SK-N-MC (cell line): ENCODE measurements around the gene METAP1.

Experiments
- EZH2 ChIP-seq: fragments of 200-600 bp; sonication (generic); IDR thresholded peaks from one replicate; pipeline ENCODE4 v1.6.1; 2017; ENCODE audit warnings: antibody characterized with exemption
- POLR2AphosphoS5 ChIP-seq: IDR thresholded peaks from 2 replicates; pipeline ENCODE4 v1.6.1; 2012; ENCODE audit warnings: mild to moderate bottlenecking, low read depth, low read length, borderline replicate concordance

GRCh38 chr4:98950925-98951324 is 44.6 kb upstream of the METAP1 start:
- TF ChIP-seq POLR2AphosphoS5 (no peak), EZH2 (no peak)
